H1 (cell line): ENCODE results near the gene CD4. TPM values are rescaled to one million over a fixed set of nuclear protein-coding genes. Genes with fewer than 3 reads are reported as not detected.

ENCODE experiments used
- BRCA1 ChIP-seq: IDR thresholded peaks from 2 replicates; pipeline ENCODE4 v1.6.1; 2012; ENCODE audit warnings: low read depth, low read length, improper control_type of control experiment
- CREB1 ChIP-seq: IDR thresholded peaks from 2 replicates; pipeline ENCODE4 v1.6.1; 2012; ENCODE audit warnings: inconsistent platforms
- CTBP2 ChIP-seq: IDR thresholded peaks from 2 replicates; pipeline ENCODE4 v1.7.0; 2011; ENCODE audit warnings: borderline replicate concordance, mild to moderate bottlenecking, moderate library complexity, mixed read lengths, low read length; ENCODE audit not compliant: insufficient read depth, insufficient read length
- EZH2 ChIP-seq: fragments of 200-600 bp; sonication (generic); IDR thresholded peaks from 2 replicates; pipeline ENCODE4 v1.7.1; 2012; ENCODE audit warnings: low read depth, mild to moderate bottlenecking, moderate library complexity, low read length, inconsistent platforms; ENCODE audit not compliant: severe bottlenecking
- MAFK ChIP-seq: IDR thresholded peaks from 2 replicates; pipeline ENCODE4 v1.6.1; 2012; ENCODE audit warnings: low read depth, mild to moderate bottlenecking, improper control_type of control experiment, low read length
- POLR2A ChIP-seq, 2 experiments: IDR thresholded peaks; 1 replicate in 1 of 2; 2 replicates in 1 of 2; pipeline ENCODE4 v1.6.1; 2011; ENCODE audit warnings: low read depth in 2 of 2, low read length in 2 of 2, mild to moderate bottlenecking in 2 of 2; ENCODE audit errors: control extremely low read depth in 1 of 2
- POU5F1 ChIP-seq: IDR thresholded peaks from 2 replicates; pipeline ENCODE4 v1.6.1; 2011; ENCODE audit warnings: low read depth, mild to moderate bottlenecking, low read length, moderate library complexity
- RXRA ChIP-seq: IDR thresholded peaks from 2 replicates; pipeline ENCODE4 v1.6.1; 2011; ENCODE audit warnings: low read depth, mild to moderate bottlenecking, low read length, moderate library complexity; ENCODE audit not compliant: insufficient read depth
- TAF7 ChIP-seq: optimal IDR thresholded peaks from 2 replicates; pipeline ENCODE3; 2011; ENCODE audit warnings: low read depth, mild to moderate bottlenecking, inconsistent platforms, low read length, moderate library complexity, borderline replicate concordance
- polyA plus RNA-seq, 7 experiments: library from polyadenylated mRNA; depleted of rRNA in 3 of 7; stranded (reverse) in 5 of 7; unstranded in 2 of 7; fragments of >200 nt in 5 of 7; fragments of 200-250 nt in 2 of 7; gene quantifications; 1 replicate in 5 of 7; 2 replicates in 1 of 7; 4 replicates in 1 of 7; pipeline versions ENCODE4 v1.2.1 to v1.2.3, GENCODE V29; 2011 to 2013; ENCODE audit warnings: missing spikeins in 2 of 7, mixed read lengths in 2 of 7
- total RNA-seq: library from RNA; stranded (reverse); fragmentation: NEBNext Ultra II Directional; extraction: Animal tissue kit (Norgen Biotek cat#: 25700); gene quantifications from 2 replicates; pipeline ENCODE4 v1.2.1, GENCODE V29; 2021

The CD4 gene
- total and polyA plus RNA-seq, 2 of the 8 experiments (the other 6 are each of a cell fraction or from before 2014, with no cell fraction given), result 3.4 to 5.1 TPM

- TF ChIP-seq EZH2 (no peak), TAF7 (no peak), POLR2A (IDR thresholded peaks at IDR 0.05; ENCODE audit: control extremely low read depth in 1 of 2, low read depth in 2 of 2, low read length in 2 of 2) (no peak), MAFK (no peak), RXRA (no peak), CREB1 (no peak), POU5F1 (no peak), CTBP2 (no peak), BRCA1 (no peak)
These were observed 34.9 kb upstream of the CD4 start (continued) for GRCh38 chr12:6754411-6754810.
